T-helper 1 cell (primary cell): Measurements from ENCODE around the gene NFKBIZ.

Experiments
- DNase-seq, 5 donors: peaks; one replicate each; pipeline ENCODE4 v3.0.0-alpha.2; 2012 to 2020

Gene NFKBIZ

DNA sequence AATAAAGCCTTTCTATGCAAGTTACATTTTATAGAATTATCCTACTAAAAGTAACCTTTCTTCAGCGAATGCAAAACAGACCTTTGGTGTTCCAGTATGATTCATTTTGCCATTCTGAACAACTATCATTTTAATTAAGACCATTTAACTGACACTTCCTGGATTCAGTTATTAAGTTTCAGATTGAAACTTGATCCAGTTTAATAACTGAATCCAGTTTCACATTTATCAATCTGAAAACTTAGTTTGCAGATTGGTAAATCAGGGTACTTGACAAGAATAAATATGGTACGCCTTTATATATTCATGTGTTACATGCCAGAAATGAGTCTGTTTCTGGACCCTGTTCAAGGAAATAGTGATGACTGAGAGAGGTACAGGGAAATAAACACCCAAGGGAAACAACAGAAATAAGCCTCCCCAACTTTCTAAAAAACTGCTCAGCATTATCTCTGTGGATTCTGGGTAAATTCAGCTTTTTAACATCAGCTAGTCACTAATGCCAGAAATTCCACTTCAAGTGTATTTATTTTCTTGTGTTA lies 23.3 kb upstream of the NFKBIZ start:
- peak in 1 of 5 donors; percentile 53 for DNase-seq

DNA sequence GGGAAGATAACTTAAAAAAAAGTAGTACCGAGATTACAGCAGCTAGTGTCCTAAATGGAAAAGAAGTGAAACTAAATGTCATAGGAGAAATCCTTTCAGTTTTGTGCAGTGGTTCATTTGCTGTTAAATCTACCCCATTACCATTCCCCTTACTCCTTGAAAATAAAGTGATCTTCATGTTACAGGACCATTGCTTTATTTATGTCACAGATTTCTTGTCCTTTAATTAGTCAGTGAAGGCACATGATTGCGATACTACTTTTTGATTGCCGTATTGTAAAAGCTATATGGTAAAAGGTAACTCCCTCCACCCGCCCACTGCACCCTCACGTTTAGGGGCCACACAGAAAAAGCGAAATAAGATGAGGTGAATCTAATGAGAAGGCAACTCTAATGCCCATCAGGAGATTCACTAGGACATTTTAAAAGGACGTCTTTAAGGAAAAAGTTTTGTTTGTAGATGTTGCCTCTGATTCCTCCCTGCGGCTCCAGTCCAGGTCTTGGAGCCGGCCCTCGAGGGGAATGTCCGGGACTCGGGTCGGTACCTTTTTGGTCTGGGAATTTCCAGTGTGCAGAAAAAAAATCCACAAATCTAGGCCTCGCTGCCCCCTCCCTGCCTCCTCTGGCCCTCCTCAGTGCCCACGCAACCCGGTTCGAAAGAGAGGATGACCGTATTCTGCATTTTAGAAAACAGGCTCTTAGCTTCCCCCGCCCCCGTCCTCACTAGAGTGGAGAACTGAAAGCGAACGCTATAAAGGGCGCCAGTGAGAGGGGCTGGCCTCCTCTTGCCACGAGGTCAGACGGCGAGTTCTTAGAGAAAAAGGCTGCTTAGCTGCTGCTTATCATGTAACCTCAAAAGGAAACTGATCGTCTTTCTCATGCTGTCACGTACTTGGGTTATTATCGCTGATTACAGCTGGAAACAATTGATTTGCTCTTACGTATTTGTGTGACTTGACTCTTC lies 21.8 kb upstream of the NFKBIZ start:
- DNase-seq: peak; percentile 55 to 88 (median 69)

DNA sequence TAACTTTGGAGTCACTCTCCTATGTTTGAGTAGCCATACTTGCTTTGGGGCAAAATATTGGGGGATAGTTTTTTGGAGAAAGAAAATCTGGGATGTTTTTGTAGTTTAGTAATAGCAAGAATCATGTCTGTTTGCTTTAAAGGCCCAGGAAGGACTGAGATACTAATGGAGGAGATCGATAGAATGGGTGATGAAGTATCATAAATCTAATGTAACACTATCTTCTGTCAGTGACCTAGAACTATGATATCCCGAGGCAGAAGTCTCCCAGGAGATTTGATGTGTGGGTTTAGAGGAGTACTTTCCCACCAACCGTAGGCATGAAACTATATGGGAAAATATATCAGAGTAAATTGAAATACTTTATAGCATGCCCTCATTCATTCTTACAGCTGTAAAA lies 21.0 kb upstream of the NFKBIZ start:
- DNase-seq: no peak

DNA sequence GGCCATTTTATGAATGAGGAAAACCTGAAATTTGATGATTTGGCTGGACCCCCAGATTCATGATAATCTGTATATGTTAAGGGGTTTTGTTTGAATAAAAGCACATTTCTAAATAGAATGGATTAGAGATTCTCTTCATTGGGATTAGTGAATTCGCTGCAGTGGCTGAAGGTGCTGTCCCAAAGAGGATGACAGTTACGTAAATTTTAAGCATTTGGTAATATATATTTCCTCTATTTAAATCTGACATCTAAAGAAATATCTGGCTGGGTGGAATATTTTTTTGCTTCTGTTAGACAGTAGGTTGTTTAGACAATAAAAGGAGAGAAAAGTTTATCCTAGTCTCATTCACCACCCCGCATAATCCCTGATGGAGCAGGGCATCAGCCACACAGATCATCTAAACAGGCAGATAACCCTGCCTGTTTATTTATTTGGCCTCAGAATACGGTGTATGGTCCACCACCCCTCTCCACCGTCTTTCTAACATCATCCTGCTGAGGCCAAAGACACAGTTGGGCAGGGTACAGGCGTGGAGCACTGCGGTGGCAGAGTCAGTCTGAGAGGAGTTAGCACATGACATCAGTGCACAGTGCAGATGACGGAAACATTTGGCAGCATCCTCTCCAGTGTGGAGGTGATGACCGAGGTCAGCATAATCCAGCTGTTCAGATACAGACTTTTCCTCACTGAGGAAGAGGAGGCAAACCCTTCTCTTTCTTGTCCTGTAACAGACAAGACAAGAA lies 20.4 kb upstream of the NFKBIZ start:
- DNase-seq: peak in 4 of 5 donors; percentile 32 to 80 (median 35)

DNA sequence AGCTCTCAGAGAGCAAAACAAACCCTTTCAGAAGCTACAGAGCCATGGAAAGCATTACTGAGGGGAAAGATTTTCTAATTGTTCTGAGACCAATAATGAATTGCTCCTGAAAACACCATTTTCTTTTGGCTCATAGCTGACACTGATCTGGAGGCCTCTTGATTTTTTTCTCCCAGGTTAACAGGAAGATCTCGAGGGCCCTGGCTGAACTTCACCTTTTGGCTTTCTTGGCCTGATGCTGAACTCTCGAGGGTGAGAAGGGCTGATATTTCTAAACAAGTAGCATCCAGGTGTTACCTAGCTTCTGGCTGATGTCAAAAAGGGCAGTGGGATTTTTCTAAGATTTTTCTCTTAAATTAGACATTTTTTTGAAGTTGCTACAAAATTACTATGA lies 19.9 kb upstream of the NFKBIZ start:
- no peak for DNase-seq

DNA sequence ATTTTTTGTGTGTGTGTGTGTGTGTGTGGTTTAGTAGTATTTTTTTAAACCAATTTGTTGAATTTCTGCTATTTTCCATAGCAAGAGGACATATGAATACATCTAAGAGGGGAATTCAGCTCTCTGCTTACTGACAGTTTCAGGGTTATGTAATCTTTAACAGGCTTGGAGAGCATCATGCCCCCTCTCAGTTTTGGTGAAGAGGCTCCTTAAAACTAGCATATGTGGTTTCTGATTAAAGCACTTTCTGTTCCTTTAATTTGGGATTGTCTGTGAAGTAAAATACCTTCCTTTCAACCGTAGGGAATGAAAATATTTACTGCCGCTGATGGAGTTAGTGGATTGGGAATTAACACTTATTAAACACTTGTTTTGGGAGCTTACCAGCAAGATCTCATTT lies 19.4 kb upstream of the NFKBIZ start:
- DNase-seq: no peak

DNA sequence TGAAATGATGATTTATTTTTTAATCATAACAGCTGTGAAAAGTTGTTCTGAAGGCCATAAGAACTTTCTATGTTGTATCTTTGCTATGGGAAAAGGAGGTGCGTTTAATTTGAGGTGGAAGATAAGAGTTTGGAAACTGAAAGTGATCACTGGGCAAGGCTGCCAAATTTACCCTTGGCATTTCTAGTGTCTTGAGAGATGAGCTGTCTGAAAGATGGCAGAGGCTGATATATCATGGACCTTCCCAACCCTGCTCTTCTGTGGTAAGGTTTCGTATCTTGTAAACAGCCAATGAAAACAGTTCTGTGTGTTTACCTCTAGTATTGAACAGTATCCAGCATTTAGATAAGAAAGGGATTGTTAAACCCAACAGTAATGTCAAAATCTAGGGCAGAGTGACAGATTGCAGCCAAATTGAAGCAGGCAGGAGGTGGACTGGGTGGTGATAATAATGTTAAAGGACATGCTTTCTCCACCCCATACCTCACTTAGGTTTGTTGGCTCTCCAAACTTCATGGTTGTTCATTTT lies 15.8 kb upstream of the NFKBIZ start:
- DNase-seq: no peak

DNA sequence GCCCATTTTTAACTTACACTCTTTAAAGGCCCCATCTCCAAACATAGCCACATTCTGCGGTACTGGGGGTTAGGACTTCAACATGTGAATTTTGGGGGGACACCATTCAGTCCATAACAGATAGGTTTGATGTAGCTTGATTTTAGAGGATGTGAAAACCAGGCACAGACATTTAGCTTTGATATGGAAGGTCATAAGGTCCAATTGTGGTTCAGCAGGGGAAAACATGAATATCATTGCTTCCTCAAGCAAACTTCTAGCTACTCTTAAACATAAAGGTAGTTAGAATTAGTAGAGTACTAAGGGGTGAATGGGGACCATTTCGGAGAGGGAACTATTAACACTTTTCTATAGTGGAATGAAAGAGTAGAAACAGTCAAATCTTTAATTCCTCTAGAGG lies 13.6 kb upstream of the NFKBIZ start:
- DNase-seq: no peak

DNA sequence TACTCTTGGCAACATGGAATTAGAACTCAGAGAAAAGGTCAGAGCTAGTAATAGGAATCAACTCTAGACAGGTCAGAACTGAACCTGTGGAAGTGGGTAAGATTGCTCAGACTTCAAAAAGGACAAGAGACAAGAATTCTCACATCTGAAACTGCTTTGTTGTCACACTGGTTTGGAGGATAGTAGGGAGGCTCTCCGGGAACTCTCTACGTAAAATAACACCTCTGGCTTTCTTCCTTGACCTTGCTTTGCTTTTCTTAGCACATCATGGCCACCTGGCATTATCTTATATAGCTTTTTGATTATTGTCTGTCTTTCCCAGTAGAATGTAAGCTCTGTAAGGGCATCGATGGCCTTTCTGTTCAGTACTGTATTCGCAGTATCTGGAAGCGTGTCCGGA lies 13.2 kb upstream of the NFKBIZ start:
- DNase-seq: no peak

DNA sequence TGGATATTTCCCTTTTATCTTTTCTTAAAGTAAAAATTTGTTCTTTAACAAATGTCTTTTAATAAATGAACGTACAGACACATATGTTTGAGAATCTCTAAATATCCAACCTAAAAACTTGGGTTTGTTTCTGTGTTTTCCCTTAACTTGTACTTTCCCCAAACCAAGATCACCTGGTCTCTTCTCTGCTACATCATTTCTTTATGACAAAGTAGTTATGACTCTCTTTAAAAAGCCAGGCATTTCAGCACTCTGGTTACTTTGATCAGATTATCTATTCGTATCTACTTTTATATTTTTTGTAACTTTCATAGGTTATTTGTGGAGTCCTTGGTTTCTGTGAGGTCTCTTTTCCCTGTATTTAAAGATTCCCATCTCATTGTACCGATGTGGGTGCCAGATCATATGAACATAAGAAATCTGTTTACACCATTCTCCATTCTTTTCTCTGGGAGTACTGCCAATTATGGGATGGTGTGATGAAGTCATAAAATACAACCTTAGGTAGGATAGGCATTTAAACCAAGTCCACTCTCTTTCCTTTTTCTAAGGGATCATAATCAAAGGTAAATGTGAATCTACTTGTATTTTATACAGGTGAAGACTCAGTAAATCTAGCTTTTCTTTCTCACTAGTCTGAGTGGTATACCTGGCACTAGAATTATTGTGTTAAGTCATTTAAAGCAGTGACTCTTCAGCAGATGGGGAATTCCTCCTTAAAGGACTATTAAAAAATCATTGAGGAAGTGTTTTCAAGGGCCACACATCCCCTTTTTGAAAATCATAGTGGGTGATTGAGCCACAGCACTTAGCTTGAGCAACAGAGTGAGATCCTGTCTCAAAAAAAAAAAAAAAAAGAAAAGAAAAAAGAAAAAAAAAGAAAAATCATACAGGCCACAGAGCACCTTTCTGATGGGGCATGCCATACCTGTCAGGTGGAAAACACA lies 12.4 kb upstream of the NFKBIZ start:
- DNase-seq: no peak

DNA sequence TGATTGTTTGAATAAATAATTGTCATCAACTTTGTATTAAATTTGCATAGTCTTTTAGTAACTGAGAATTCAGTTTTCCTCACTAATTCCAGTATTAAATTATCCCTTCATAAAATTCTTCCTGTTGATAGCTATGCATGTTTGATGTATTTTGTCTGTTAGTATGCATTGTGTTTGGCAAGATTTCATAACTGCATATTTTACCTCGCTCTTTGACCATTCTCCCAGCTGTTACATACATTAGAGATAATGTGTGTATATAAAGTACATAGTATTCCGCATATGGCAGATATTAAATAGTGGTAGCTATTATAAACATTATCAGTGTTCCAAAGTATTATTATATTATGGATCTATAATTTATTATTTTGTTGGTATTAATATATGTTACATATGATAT lies 10.6 kb upstream of the NFKBIZ start:
- no peak for DNase-seq

DNA sequence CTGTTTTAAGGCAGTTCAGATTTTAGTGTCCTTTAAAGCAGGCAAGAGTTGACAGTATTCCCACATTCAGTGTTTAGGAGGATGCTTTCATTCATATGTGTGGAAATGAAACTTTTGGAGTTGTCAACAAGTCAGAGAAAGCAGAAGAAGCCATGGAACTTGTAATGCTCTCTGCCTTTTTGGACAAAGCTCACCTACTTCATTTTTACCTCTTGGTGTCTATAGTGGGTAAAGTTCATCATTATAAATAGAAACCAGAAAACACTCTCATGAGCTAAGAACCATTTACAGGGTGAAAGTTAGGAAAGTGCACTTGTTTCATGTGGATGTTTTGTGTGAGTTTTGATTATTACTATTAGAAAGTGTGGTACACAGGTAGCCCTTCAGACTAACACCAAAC lies 9.2 kb upstream of the NFKBIZ start:
- DNase-seq: no peak

DNA sequence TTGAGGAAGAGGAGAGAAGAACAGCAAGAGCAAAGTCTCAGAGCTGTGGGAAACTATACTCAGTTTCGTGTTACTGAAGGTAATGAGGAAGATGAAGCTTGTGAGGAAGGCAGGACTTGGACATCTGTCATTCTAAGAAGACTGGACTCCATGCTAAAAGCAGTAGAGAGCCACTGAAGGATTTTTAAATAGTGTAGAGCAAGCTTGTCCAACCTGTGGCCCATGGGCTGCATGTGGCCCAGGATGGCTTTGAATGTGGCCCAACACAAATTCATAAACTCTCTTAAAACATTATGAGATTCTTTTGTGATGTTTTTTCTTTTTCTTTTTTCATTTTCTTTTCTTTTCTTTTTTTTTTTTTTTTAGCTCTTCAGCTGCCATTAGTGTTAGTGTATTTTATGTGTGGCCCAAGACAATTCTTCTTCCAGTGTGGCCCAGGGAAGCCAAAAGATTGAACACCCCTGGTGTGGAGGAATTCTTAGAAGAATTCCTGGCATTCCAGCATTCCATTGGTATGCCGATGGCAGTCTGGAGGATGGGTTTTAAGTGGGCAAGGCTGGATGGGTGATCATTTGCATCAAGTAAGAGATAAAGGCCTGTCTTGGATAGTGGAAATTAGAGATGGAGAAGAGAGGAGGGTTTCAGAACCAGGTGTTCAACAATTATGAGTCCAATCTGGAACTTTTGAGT lies 6.9 kb upstream of the NFKBIZ start:
- no peak for DNase-seq

DNA sequence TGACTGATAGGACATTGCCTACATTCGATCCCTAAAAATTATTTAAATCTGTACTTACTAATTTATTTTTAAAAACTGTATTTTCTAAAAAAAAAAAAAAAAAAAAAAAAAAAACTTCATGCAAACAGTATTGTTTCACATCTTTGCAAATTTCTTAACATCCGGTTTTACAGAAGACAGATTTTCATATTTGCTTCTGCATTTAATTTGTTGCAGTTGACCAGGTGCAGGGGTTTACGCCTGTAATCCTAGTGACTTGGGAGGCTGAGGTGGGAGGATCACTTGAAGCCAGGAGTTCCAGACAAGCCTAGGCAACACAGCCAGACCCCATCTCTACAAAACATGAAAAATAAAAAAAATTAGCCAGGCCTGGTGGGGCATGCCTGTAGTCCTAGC lies 6.4 kb upstream of the NFKBIZ start:
- no peak for DNase-seq

DNA sequence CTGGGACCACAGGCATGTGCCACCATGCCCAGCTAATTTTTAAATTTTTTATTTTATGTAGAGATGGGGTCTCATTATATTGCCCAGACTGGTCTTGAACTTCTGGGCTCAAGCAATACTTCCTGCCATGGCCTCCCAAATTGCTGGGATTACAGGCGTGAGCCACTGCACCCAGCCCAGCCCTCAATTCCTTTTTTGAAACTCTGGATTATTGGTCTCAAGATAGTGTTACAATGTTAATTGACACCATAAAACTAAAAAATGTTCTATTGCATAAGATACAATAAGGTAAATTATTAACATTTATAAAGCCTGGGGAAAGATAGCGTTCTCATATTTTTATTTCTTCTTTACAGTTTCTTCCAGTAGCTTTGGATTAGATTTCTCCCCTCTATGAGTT lies 3.9 kb upstream of the NFKBIZ start:
- DNase-seq: no peak

DNA sequence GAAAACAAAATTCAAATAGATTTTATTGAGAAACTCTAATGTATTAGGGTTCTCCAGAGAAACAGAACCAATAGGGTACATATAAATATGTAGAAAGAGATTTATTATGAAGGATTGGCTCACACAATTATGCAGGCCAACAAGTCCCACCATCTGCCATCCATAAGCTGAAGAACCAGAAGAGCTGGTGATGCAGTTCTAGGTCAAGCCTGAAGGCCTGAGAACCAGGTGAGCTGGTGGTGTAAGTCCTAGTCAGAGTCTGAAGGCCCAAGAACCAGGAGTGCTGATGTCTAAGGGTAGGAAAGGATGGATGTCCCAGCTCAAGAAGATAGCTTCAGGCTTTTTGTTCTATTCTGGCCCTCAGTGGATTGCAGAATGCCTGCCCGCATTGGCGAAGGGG lies 2.6 kb upstream of the NFKBIZ start:
- DNase-seq: no peak

DNA sequence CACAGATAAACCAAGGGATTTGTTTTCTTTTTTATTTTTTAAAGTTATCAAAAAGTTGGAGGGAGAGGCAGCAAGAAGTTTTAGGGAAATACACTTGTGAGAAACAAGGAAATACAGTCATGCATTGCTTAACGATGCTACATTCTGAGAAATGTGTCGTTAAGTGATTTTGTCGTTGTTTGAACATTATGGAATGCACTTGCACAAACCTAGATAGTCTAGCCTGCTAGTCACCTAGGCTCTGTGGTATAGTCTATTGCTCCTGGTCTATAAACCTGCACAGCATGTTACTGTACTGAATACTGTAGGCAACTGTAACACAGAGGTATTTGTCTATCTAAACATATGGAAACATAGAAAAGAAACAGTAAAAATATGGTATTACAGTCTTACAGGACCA lies 2.0 kb upstream of the NFKBIZ start:
- DNase-seq: no peak

DNA sequence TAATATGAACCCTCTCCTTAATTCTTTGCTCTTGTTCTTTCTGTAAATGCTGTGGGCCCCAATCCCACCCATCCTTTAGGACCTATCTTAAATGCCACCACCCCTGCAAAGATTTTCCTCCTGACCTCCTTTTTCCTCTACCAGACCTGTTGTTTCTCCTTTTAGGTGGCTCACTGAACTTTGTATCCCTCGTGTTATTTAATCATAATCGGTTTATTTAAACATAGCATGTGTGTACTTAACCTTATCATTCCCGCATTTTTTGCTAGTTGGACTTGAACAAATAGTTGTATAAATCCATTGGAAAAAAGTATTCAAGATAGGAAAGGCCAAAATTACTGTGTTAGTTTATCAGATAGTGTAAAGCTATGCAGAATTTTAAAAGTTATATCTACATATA lies 988 bp upstream of the NFKBIZ start:
- no peak for DNase-seq

DNA sequence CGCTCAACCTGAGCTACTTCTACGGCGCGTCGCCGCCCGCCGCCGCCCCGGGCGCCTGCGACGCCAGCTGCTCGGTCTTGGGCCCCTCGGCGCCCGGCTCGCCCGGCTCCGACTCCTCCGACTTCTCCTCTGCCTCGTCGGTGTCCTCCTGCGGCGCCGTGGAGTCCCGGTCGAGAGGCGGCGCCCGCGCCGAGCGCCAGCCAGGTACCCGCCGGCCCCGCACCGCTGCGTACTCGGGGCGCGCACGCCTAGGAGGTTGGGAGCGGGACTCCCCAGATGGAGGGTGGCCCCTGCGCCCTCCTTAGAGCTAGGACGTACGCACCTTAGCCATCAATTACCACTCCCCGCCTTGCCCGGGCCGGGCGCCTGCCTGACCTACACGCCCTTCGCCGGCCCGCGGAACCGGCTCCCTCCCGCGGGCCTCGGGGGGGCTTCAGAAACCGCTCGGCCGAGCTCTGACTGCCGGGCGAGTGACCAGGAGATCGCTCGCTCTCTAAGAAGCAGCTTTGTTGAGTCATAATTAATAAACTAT lies 466 bp downstream of the NFKBIZ start:
- DNase-seq: peak; percentile 17 to 70 (median 40)

DNA sequence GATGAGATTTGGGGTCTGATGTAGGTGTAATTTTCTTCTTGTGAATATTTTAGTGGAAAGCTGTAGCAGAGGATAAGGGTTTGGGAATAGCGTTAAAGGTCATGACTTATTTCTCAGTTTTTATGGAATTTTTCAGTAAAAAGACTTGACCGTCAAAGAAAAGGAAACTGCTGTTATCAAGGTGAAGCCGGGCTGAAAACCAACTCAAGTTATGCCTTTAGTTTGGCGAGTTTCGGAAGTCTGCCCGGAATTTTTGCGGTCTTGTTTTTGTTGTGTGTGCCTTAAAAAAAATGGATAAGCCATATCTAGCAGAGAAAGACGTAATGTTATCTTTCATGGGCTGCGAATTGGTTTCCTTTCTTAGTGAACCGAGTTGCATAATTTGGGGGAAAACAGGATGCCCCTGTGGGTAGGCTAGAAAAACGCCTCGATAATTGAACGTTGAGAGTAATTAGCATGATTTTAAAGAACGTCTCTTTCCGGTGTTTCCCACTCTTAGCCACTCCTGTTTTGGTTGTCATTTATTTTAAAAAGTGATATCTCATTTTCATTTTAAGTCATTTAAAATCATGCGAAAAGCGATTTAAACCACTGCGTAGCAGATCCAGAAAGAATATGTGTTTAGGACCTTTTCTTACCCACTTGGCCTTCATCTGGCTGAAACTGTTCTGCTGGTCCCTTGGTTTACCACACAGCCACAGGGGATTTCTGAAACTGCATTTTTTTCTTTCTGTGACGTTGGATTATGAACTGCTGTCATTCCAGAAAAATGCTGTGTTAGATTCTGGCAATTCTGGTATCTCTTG lies 1.1 kb downstream of the NFKBIZ start:
- peak; percentile 17 to 88 (median 43) for DNase-seq
